ENCODE results near the gene PRR36. TPM values are rescaled to one million over a fixed set of nuclear protein-coding genes. Genes with fewer than 3 reads are reported as not detected.

Gene PRR36
- total RNA-seq, 1 experiment from 2014 or later, result 21.9 TPM

DNA sequence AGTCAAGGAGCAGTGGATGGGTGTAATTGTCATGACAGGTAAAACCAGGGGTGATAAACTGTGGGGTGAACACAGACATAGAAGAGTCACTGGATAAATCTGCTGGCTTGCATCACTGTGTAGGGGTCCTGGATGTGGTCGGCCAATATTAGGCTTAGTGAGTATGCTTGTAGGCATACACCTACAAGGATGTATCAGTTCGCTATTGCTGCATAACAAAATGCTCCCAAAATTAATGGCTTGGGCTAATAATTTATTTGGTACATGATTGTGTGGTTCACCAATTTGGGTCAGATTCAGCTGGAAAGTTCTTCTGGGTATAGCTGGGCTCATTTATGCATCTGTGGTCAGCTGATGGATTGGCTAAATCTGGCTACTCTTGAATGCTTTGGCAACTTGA lies 55.4 kb downstream of the PRR36 start (continued):
- TF ChIP-seq, protein P1, sequence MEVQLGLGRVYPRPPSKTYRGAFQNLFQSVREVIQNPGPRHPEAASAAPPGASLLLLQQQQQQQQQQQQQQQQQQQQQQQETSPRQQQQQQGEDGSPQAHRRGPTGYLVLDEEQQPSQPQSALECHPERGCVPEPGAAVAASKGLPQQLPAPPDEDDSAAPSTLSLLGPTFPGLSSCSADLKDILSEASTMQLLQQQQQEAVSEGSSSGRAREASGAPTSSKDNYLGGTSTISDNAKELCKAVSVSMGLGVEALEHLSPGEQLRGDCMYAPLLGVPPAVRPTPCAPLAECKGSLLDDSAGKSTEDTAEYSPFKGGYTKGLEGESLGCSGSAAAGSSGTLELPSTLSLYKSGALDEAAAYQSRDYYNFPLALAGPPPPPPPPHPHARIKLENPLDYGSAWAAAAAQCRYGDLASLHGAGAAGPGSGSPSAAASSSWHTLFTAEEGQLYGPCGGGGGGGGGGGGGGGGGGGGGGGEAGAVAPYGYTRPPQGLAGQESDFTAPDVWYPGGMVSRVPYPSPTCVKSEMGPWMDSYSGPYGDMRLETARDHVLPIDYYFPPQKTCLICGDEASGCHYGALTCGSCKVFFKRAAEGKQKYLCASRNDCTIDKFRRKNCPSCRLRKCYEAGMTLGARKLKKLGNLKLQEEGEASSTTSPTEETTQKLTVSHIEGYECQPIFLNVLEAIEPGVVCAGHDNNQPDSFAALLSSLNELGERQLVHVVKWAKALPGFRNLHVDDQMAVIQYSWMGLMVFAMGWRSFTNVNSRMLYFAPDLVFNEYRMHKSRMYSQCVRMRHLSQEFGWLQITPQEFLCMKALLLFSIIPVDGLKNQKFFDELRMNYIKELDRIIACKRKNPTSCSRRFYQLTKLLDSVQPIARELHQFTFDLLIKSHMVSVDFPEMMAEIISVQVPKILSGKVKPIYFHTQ (CRISPR knock-in tag; IDR thresholded peaks at IDR 0.05), result no peak

Other genes starting within 250 kb of the PRR36 start
- gene XAB2, start 244.8 kb downstream of the PRR36 start, total RNA-seq (2021), result 65.7 to 71.9 TPM (median 67.4 TPM) in 3 replicates
- 111 to 126 TPM (median 122 TPM) in 3 replicates for gene PET100, start 244.6 kb downstream of the PRR36 start, total RNA-seq (2021)
- 0.48 to 1.1 TPM (median 0.85 TPM) in 3 replicates for gene PCP2, start 240.7 kb downstream of the PRR36 start, total RNA-seq (2021)
- gene STXBP2, start 237.3 kb downstream of the PRR36 start, total RNA-seq (2021), result 68.9 to 79.3 TPM (median 73.0 TPM) in 3 replicates
- gene RETN, start 205.3 kb downstream of the PRR36 start, total RNA-seq (2021), result not detected in 3 replicates
- gene MCEMP1, start 197.3 kb downstream of the PRR36 start, total RNA-seq (2021), result not detected in 3 replicates
- gene TRAPPC5, start 193.6 kb downstream of the PRR36 start, total RNA-seq (2021), result 122 to 127 TPM (median 124 TPM) in 3 replicates
- gene FCER2, start 172.3 kb downstream of the PRR36 start, total RNA-seq (2021), result 0.37 to 0.48 TPM (median 0.46 TPM) in 3 replicates
- 0.55 to 0.66 TPM (median 0.62 TPM) in 3 replicates for gene CLEC4G, start 142.3 kb downstream of the PRR36 start, total RNA-seq (2021)
- 0.09 to 0.44 TPM in 2 of 3 replicates, not detected in the other for gene CD209, start 126.9 kb downstream of the PRR36 start, total RNA-seq (2021)
- not detected in 3 replicates for gene CLEC4M, start 111.1 kb downstream of the PRR36 start, total RNA-seq (2021)
- 10.5 to 13.7 TPM (median 13.6 TPM) in 3 replicates for gene EVI5L, start 44.2 kb downstream of the PRR36 start, total RNA-seq (2021)
- gene LRRC8E, start 14.1 kb upstream of the PRR36 start, total RNA-seq (2021), result 3.0 to 3.6 TPM (median 3.1 TPM) in 3 replicates
- 39.4 to 46.9 TPM (median 46.3 TPM) in 3 replicates for gene MAP2K7, start 29.5 kb upstream of the PRR36 start, total RNA-seq (2021)
- gene TGFBR3L, start 40.4 kb upstream of the PRR36 start, total RNA-seq (2021), result 4.1 to 7.4 TPM (median 6.5 TPM) in 3 replicates
- gene SNAPC2, start 45.9 kb upstream of the PRR36 start, total RNA-seq (2021), result 23.2 to 24.3 TPM (median 23.7 TPM) in 3 replicates
- gene CTXN1, start 51.7 kb upstream of the PRR36 start, total RNA-seq (2021), result 41.5 to 48.2 TPM (median 44.3 TPM) in 3 replicates
- gene TIMM44, start 69.3 kb upstream of the PRR36 start, total RNA-seq (2021), result 103 to 129 TPM (median 103 TPM) in 3 replicates
- 144 to 160 TPM (median 149 TPM) in 3 replicates for gene ELAVL1, start 131.3 kb upstream of the PRR36 start, total RNA-seq (2021)
- 0.53 TPM in 1 of 3 replicates, not detected in the others for gene CCL25, start 178.4 kb upstream of the PRR36 start, total RNA-seq (2021)